Panc1 (cell line): ENCODE measurements around the gene MUCL3.

Experiments
- CTCF ChIP-seq: fragments of 450-650 bp; IDR thresholded peaks from 2 replicates; pipeline ENCODE4 v1.5.1; 2017; ENCODE audit warnings: mild to moderate bottlenecking
- POLR2AphosphoS5 ChIP-seq: IDR thresholded peaks from 2 replicates; pipeline ENCODE4 v1.6.1; 2012; ENCODE audit warnings: mild to moderate bottlenecking, low read depth, low read length, moderate library complexity
- REST ChIP-seq, 2 experiments: IDR thresholded peaks; 2 replicates each; pipeline ENCODE4 v1.6.1; 2011 to 2012; ENCODE audit warnings: low read depth in 2 of 2, control low read depth in 1 of 2, low read length in 1 of 2, mild to moderate bottlenecking in 1 of 2, moderate library complexity in 1 of 2; ENCODE audit not compliant: insufficient read depth in 1 of 2

DNA sequence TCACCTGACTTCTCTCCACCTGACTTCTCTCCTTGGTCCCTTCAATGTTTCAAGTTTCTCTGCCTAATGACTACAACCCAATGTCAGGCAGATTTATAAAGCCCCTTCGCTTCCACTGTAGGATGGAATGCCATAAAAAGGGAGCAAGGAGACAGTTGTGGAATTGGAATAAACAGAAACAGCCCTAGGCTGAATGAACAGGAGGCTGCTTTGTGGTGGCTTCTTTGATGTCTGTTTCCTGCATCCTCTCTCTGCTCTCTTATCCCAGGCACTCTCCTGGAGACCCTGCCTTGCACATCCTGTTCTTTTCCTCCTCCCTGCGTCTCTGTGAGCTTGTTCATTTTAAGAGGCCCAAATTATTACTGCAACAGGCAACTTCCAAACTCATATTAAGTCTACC lies 16.9 kb downstream of the MUCL3 start:
- no peak for TF ChIP-seq REST (IDR thresholded peaks at IDR 0.05; ENCODE audit: insufficient read depth in 1 of 2, low read depth in 2 of 2, low read length in 1 of 2)
- TF ChIP-seq CTCF, result no peak
- TF ChIP-seq POLR2AphosphoS5, result no peak
